H1 (cell line): ENCODE results near the gene HOGA1. TPM values are rescaled to one million over a fixed set of nuclear protein-coding genes. Genes with fewer than 3 reads are reported as not detected.

Experiments
- ASH2L ChIP-seq: fragments of 200-600, 300-600 bp; sonication (generic); IDR thresholded peaks from one replicate; pipeline ENCODE4 v1.7.1; 2017; ENCODE audit warnings: low read length
- BACH1 ChIP-seq: IDR thresholded peaks from 2 replicates; pipeline ENCODE4 v1.6.1; 2012; ENCODE audit warnings: low read length, improper control_type of control experiment
- BCL11A ChIP-seq, 2 experiments: IDR thresholded peaks; one replicate each; pipeline ENCODE4 v1.6.1; 2011; ENCODE audit warnings: low read depth in 2 of 2, low read length in 2 of 2, mild to moderate bottlenecking in 2 of 2
- CBX5 ChIP-seq: fragments of 300-800, 300-1000 bp; sonication (generic); IDR thresholded peaks from 2 replicates; pipeline ENCODE4 v1.7.1; 2016; ENCODE audit warnings: antibody characterized with exemption, low read length, low read depth
- CHD1 ChIP-seq: IDR thresholded peaks from 2 replicates; pipeline ENCODE4 v1.6.1; 2012; ENCODE audit warnings: low read depth, low read length, improper control_type of control experiment
- CREB1 ChIP-seq: IDR thresholded peaks from 2 replicates; pipeline ENCODE4 v1.6.1; 2012; ENCODE audit warnings: inconsistent platforms
- E2F6 ChIP-seq: IDR thresholded peaks from 2 replicates; pipeline ENCODE4 v1.6.1; 2012; ENCODE audit warnings: inconsistent platforms
- EP300 ChIP-seq, 2 experiments: IDR thresholded peaks; 1 replicate in 1 of 2; 2 replicates in 1 of 2; pipeline ENCODE4 v1.6.1; 2011 to 2012; ENCODE audit warnings: low read depth in 2 of 2, low read length in 2 of 2, mild to moderate bottlenecking in 2 of 2, borderline replicate concordance in 1 of 2, inconsistent platforms in 1 of 2, moderate library complexity in 1 of 2
- EZH2 ChIP-seq: fragments of 200-600 bp; sonication (generic); IDR thresholded peaks from 2 replicates; pipeline ENCODE4 v1.7.1; 2012; ENCODE audit warnings: low read depth, mild to moderate bottlenecking, moderate library complexity, low read length, inconsistent platforms; ENCODE audit not compliant: severe bottlenecking
- GABPA ChIP-seq: IDR thresholded peaks from 2 replicates; pipeline ENCODE4 v1.6.1; 2011; ENCODE audit warnings: mild to moderate bottlenecking, low read length, moderate library complexity, borderline replicate concordance; ENCODE audit not compliant: insufficient read depth
- HDAC2 ChIP-seq, 2 experiments: fragments of 300-600 bp in 1 of 2; sonication (generic) in 1 of 2; IDR thresholded peaks; 2 replicates each; pipeline ENCODE4 v1.6.1; 2011 to 2012; ENCODE audit warnings: low read depth in 2 of 2, low read length in 2 of 2, mild to moderate bottlenecking in 2 of 2, moderate library complexity in 2 of 2, borderline replicate concordance in 1 of 2, inconsistent platforms in 1 of 2
- JUND ChIP-seq: IDR thresholded peaks from 2 replicates; pipeline ENCODE4 v1.6.1; 2011; ENCODE audit warnings: mild to moderate bottlenecking, improper control_type of control experiment, low read length
- PHF8 ChIP-seq: fragments of 200-600 bp; sonication (generic); conservative IDR thresholded peaks from 2 replicates; pipeline ENCODE4 v1.7.1; 2012; ENCODE audit warnings: low read depth, mild to moderate bottlenecking, inconsistent platforms, low read length, moderate library complexity
- RAD21 ChIP-seq, 2 experiments: IDR thresholded peaks in 1 of 2; conservative IDR thresholded peaks in 1 of 2; 2 replicates each; pipeline ENCODE4 v1.6.1; 2011; ENCODE audit warnings: low read depth in 2 of 2, low read length in 2 of 2, improper control_type of control experiment in 1 of 2, inconsistent platforms in 1 of 2, mild to moderate bottlenecking in 1 of 2, moderate library complexity in 1 of 2
- RBBP5 ChIP-seq: IDR thresholded peaks from 2 replicates; pipeline ENCODE4 v1.7.1; 2012; ENCODE audit warnings: low read depth, mild to moderate bottlenecking, inconsistent platforms, low read length, moderate library complexity, borderline replicate concordance
- RNF2 ChIP-seq: fragments of 200-900, 300-1000 bp; sonication (generic); IDR thresholded peaks from 2 replicates; pipeline ENCODE4 v1.7.1; 2016; ENCODE audit warnings: borderline replicate concordance, low read depth, mild to moderate bottlenecking, antibody characterized with exemption, low read length; ENCODE audit not compliant: poor library complexity, severe bottlenecking; ENCODE audit errors: missing control alignments
- TAF1 ChIP-seq: IDR thresholded peaks from 2 replicates; pipeline ENCODE4 v1.6.1; 2011; ENCODE audit warnings: mild to moderate bottlenecking, low read depth, low read length
- TEAD4 ChIP-seq: IDR thresholded peaks from 2 replicates; pipeline ENCODE4 v1.6.1; 2012; ENCODE audit warnings: low read depth, low read length, inconsistent platforms, mixed read lengths
- ZNF274 ChIP-seq: IDR thresholded peaks from 2 replicates; pipeline ENCODE4 v1.7.0; 2012; ENCODE audit warnings: low read length, borderline replicate concordance; ENCODE audit errors: extremely low read depth
- polyA plus RNA-seq, 7 experiments: library from polyadenylated mRNA; depleted of rRNA in 3 of 7; stranded (reverse) in 5 of 7; unstranded in 2 of 7; fragments of >200 nt in 5 of 7; fragments of 200-250 nt in 2 of 7; gene quantifications; 1 replicate in 5 of 7; 2 replicates in 1 of 7; 4 replicates in 1 of 7; pipeline versions ENCODE4 v1.2.1 to v1.2.3, GENCODE V29; 2011 to 2013; ENCODE audit warnings: missing spikeins in 2 of 7, mixed read lengths in 2 of 7
- total RNA-seq: library from RNA; stranded (reverse); fragmentation: NEBNext Ultra II Directional; extraction: Animal tissue kit (Norgen Biotek cat#: 25700); gene quantifications from 2 replicates; pipeline ENCODE4 v1.2.1, GENCODE V29; 2021

The HOGA1 gene
- total and polyA plus RNA-seq, 2 of the 8 experiments (the other 6 are each of a cell fraction or from before 2014, with no cell fraction given) = 0.28 to 1.00 TPM

GRCh38 chr10:97640174-97640867, 56.1 kb downstream of the HOGA1 start, which contains the start of gene PI4K2A (continued):
- TF ChIP-seq E2F6 = peak; percentile 45; the same call in 1 of the 2 replicates
- TF ChIP-seq CREB1 = peak; percentile 78
- TF ChIP-seq JUND = no peak
- no peak for TF ChIP-seq EZH2
- TF ChIP-seq BACH1 = peak; percentile 64
- TF ChIP-seq RAD21 (IDR thresholded peaks at IDR 0.05 in 1 of 2, conservative IDR thresholded peaks at IDR 0.05 in 1 of 2; ENCODE audit: low read depth in 2 of 2, low read length in 2 of 2) = no peak
- TF ChIP-seq RNF2 = no peak
- peak; percentile 17; the same call in 1 of the 2 replicates for TF ChIP-seq TEAD4
- TF ChIP-seq HDAC2 (IDR thresholded peaks at IDR 0.05; ENCODE audit: borderline replicate concordance in 1 of 2, low read depth in 2 of 2, low read length in 2 of 2) = 0 out of 4 replicates have a peak, but pooled peaks of 1 of the 2 experiments have one; percentile 10
- no peak for TF ChIP-seq GABPA
- TF ChIP-seq TAF1 = peak; percentile 78
- no peak for TF ChIP-seq ASH2L
- no peak for TF ChIP-seq BCL11A (IDR thresholded peaks at IDR 0.05; ENCODE audit: low read depth in 2 of 2, low read length in 2 of 2)
- no peak for TF ChIP-seq CBX5
- no peak for TF ChIP-seq CHD1
- TF ChIP-seq ZNF274 = no peak
- peak; percentile 74; the same call in 1 of the 2 replicates for TF ChIP-seq PHF8
- no peak for TF ChIP-seq EP300 (IDR thresholded peaks at IDR 0.05; ENCODE audit: borderline replicate concordance in 1 of 2, low read depth in 2 of 2, low read length in 2 of 2)
- no peak for TF ChIP-seq RBBP5
